Neural cell (in vitro differentiated cells): ENCODE measurements around the gene DPP10.

Experiments
- EP300 ChIP-seq: fragments of 450-650 bp; conservative IDR thresholded peaks from 2 replicates; pipeline ENCODE4 v1.6.1; 2014; ENCODE audit warnings: antibody characterized with exemption, mild to moderate bottlenecking, moderate library complexity; ENCODE audit not compliant: poor library complexity, severe bottlenecking
- EZH2 ChIP-seq: fragments of 200-600, 300-800 bp; shearing (Covaris generic), sonication (generic); IDR thresholded peaks from 2 replicates; pipeline ENCODE4 v1.6.1; 2014; ENCODE audit warnings: antibody characterized with exemption, low read length, borderline replicate concordance, mild to moderate bottlenecking; ENCODE audit not compliant: insufficient read depth, poor library complexity, severe bottlenecking
- MXI1 ChIP-seq: fragments of 450-650 bp; conservative IDR thresholded peaks from 2 replicates; pipeline ENCODE4 v1.6.1; 2014; ENCODE audit warnings: antibody characterized with exemption, mild to moderate bottlenecking; ENCODE audit not compliant: poor library complexity, severe bottlenecking
- POLR2AphosphoS5 ChIP-seq: IDR thresholded peaks from 2 replicates; pipeline ENCODE4 v1.6.1; 2012
- RAD21 ChIP-seq: fragments of 450-650 bp; conservative IDR thresholded peaks from 2 replicates; pipeline ENCODE4 v1.6.1; 2014; ENCODE audit warnings: antibody characterized with exemption, mild to moderate bottlenecking, moderate library complexity
- TAF1 ChIP-seq: IDR thresholded peaks from 2 replicates; pipeline ENCODE4 v1.6.1; 2012; ENCODE audit warnings: low read depth
- TF ChIP-seq, protein P1 (sequence below): fragments of 450-650 bp; IDR thresholded peaks from 2 replicates; pipeline ENCODE4 v1.5.1; 2014; ENCODE audit warnings: antibody characterized with exemption, mild to moderate bottlenecking, moderate library complexity; ENCODE audit not compliant: poor library complexity, severe bottlenecking
- TF ChIP-seq, protein P2 (sequence below): IDR thresholded peaks from 2 replicates; pipeline ENCODE4 v1.6.1; 2012; ENCODE audit warnings: borderline replicate concordance

DNA sequence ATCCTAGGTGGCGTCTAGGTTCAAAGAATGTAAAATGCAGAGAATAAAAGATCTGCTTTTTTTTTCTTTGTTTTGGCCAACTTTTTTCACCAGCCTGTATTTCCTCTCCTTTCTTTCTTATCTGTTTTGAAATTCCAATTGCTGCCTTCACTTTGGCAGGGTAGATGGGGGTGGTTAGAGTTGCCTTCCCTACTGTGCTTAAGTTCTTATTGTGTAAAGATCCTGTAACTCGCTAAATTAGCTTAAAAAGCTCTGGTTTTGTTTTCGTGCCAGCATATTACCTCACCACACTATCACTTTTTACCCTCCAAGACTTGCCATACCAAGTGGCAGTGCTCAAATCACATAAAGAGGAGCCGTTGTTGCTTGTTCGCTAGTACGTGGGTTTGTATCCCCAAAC lies 921.7 kb downstream of the DPP10 start:
- TF ChIP-seq, protein P1, sequence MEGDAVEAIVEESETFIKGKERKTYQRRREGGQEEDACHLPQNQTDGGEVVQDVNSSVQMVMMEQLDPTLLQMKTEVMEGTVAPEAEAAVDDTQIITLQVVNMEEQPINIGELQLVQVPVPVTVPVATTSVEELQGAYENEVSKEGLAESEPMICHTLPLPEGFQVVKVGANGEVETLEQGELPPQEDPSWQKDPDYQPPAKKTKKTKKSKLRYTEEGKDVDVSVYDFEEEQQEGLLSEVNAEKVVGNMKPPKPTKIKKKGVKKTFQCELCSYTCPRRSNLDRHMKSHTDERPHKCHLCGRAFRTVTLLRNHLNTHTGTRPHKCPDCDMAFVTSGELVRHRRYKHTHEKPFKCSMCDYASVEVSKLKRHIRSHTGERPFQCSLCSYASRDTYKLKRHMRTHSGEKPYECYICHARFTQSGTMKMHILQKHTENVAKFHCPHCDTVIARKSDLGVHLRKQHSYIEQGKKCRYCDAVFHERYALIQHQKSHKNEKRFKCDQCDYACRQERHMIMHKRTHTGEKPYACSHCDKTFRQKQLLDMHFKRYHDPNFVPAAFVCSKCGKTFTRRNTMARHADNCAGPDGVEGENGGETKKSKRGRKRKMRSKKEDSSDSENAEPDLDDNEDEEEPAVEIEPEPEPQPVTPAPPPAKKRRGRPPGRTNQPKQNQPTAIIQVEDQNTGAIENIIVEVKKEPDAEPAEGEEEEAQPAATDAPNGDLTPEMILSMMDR: no peak
- TF ChIP-seq EP300: no peak
- TF ChIP-seq TAF1: no peak
- TF ChIP-seq EZH2: no peak
- no peak for TF ChIP-seq POLR2AphosphoS5
- TF ChIP-seq RAD21: no peak
- TF ChIP-seq, protein P2, sequence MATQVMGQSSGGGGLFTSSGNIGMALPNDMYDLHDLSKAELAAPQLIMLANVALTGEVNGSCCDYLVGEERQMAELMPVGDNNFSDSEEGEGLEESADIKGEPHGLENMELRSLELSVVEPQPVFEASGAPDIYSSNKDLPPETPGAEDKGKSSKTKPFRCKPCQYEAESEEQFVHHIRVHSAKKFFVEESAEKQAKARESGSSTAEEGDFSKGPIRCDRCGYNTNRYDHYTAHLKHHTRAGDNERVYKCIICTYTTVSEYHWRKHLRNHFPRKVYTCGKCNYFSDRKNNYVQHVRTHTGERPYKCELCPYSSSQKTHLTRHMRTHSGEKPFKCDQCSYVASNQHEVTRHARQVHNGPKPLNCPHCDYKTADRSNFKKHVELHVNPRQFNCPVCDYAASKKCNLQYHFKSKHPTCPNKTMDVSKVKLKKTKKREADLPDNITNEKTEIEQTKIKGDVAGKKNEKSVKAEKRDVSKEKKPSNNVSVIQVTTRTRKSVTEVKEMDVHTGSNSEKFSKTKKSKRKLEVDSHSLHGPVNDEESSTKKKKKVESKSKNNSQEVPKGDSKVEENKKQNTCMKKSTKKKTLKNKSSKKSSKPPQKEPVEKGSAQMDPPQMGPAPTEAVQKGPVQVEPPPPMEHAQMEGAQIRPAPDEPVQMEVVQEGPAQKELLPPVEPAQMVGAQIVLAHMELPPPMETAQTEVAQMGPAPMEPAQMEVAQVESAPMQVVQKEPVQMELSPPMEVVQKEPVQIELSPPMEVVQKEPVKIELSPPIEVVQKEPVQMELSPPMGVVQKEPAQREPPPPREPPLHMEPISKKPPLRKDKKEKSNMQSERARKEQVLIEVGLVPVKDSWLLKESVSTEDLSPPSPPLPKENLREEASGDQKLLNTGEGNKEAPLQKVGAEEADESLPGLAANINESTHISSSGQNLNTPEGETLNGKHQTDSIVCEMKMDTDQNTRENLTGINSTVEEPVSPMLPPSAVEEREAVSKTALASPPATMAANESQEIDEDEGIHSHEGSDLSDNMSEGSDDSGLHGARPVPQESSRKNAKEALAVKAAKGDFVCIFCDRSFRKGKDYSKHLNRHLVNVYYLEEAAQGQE: no peak
- TF ChIP-seq MXI1: no peak
